ENCODE data around the gene GART.

DNA sequence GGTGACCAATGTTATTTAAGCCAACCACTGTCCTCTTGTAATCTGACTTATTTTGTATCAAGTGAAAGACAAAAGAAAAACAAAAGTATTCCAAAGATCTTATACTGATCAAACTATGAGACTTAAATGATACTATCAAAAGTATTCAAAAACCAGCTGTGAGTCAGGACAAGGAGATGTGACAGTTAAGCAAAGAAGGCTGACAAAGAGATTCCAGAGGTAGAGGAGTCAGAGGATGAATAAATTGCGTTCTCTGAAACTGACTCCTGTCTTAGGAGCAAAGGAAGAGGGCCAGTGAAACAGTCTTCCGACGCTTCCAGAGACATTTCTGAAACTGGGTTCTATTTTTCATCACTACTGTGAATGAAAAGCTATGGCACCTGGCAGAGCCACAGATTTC is 83.1 kb downstream of the GART start:
- TF ChIP-seq, protein P1, sequence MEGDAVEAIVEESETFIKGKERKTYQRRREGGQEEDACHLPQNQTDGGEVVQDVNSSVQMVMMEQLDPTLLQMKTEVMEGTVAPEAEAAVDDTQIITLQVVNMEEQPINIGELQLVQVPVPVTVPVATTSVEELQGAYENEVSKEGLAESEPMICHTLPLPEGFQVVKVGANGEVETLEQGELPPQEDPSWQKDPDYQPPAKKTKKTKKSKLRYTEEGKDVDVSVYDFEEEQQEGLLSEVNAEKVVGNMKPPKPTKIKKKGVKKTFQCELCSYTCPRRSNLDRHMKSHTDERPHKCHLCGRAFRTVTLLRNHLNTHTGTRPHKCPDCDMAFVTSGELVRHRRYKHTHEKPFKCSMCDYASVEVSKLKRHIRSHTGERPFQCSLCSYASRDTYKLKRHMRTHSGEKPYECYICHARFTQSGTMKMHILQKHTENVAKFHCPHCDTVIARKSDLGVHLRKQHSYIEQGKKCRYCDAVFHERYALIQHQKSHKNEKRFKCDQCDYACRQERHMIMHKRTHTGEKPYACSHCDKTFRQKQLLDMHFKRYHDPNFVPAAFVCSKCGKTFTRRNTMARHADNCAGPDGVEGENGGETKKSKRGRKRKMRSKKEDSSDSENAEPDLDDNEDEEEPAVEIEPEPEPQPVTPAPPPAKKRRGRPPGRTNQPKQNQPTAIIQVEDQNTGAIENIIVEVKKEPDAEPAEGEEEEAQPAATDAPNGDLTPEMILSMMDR (IDR thresholded peaks at IDR 0.05), result no peak
- no peak for TF ChIP-seq EP300 (IDR thresholded peaks at IDR 0.05)
